ENCODE results near the gene SLC25A36. TPM values are rescaled to one million over a fixed set of nuclear protein-coding genes. Genes with fewer than 3 reads are reported as not detected.

The SLC25A36 gene
- total RNA-seq, 1 donor = 65.2 TPM

GRCh38 chr3:140953028-140953960, 11.7 kb downstream of the SLC25A36 start:
- DNase-seq (ENCODE audit: low read depth) = peak; percentile 92
- TF ChIP-seq CTCF (IDR thresholded peaks at IDR 0.05; ENCODE audit: insufficient read depth, low read depth, low read length) = no peak
- no peak overlapping the region for H3K4me3 ChIP-seq (ENCODE audit: low read depth, low read length)

- no peak overlapping the region for H3K4me3 ChIP-seq (ENCODE audit: low read depth, low read length)
- DNase-seq (ENCODE audit: low read depth) = no peak
- TF ChIP-seq CTCF (IDR thresholded peaks at IDR 0.05; ENCODE audit: insufficient read depth, low read depth, low read length) = no peak
These were observed 12.9 kb downstream of the SLC25A36 start for GRCh38 chr3:140954576-140954975.

GRCh38 chr3:140955645-140956044, 14.0 kb downstream of the SLC25A36 start:
- no peak overlapping the region for H3K4me3 ChIP-seq (ENCODE audit: low read depth, low read length)
- DNase-seq (ENCODE audit: low read depth) = no peak
- TF ChIP-seq CTCF (IDR thresholded peaks at IDR 0.05; ENCODE audit: insufficient read depth, low read depth, low read length) = no peak

- no peak for DNase-seq (ENCODE audit: low read depth)
- no peak overlapping the region for H3K4me3 ChIP-seq (ENCODE audit: low read depth, low read length)
- no peak for TF ChIP-seq CTCF (IDR thresholded peaks at IDR 0.05; ENCODE audit: insufficient read depth, low read depth, low read length)
These were observed 14.6 kb downstream of the SLC25A36 start for GRCh38 chr3:140956058-140956835.

GRCh38 chr3:140972833-140973232, 31.2 kb downstream of the SLC25A36 start:
- TF ChIP-seq CTCF (IDR thresholded peaks at IDR 0.05; ENCODE audit: insufficient read depth, low read depth, low read length) = peak; percentile 43
- H3K4me3 ChIP-seq (ENCODE audit: low read depth, low read length) = no peak overlapping the region
- peak; percentile 34 for DNase-seq (ENCODE audit: low read depth)

- no peak overlapping the region for H3K4me3 ChIP-seq (ENCODE audit: low read depth, low read length)
- DNase-seq (ENCODE audit: low read depth) = no peak
- TF ChIP-seq CTCF (IDR thresholded peaks at IDR 0.05; ENCODE audit: insufficient read depth, low read depth, low read length) = no peak
These were observed 33.3 kb downstream of the SLC25A36 start for GRCh38 chr3:140974900-140975299.
